ENCODE measurements around the gene C12orf76.

Gene C12orf76

DNA sequence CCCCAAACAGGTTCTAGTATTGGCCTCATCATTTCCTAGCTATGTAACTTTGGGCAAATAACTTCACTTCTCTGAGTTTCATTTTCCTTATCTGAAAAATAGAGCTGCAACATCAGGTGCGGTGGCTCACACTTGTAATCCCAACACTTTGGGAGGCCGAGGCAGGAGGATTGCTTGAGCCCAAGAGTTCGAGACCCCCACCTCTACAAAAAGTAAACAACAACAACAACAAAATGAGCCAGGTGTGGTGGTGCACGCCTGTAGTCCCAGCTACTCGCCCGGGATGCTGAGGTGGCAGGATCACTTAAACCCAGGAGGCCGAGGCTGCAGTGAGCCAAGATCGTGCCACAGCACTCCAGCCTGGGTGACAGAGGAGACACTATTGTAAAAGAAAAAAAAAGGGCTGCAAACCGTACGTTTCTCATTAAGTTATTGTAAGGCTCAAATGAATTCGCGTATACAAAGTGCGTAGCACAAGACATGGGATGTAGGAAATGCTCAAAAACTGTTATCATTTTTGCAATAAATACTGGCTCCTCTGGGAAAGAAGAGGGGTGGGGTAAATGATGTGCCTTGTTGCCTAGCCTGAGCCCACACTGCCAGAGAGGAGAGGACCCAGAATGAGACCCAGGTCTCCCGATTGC, 903 bp downstream of the C12orf76 start:
- DNase-seq (ENCODE audit: low spot score): no peak
- in situ Hi-C loops (cut with MboI; ENCODE audit: low sequenced_read_pairs, unreplicated experiment): no loop called here
- TF ChIP-seq, protein P1, sequence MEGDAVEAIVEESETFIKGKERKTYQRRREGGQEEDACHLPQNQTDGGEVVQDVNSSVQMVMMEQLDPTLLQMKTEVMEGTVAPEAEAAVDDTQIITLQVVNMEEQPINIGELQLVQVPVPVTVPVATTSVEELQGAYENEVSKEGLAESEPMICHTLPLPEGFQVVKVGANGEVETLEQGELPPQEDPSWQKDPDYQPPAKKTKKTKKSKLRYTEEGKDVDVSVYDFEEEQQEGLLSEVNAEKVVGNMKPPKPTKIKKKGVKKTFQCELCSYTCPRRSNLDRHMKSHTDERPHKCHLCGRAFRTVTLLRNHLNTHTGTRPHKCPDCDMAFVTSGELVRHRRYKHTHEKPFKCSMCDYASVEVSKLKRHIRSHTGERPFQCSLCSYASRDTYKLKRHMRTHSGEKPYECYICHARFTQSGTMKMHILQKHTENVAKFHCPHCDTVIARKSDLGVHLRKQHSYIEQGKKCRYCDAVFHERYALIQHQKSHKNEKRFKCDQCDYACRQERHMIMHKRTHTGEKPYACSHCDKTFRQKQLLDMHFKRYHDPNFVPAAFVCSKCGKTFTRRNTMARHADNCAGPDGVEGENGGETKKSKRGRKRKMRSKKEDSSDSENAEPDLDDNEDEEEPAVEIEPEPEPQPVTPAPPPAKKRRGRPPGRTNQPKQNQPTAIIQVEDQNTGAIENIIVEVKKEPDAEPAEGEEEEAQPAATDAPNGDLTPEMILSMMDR (IDR thresholded peaks at IDR 0.05; ENCODE audit: borderline replicate concordance, control extremely low read depth, extremely low read depth, insufficient read depth, missing control alignments): no peak

DNA sequence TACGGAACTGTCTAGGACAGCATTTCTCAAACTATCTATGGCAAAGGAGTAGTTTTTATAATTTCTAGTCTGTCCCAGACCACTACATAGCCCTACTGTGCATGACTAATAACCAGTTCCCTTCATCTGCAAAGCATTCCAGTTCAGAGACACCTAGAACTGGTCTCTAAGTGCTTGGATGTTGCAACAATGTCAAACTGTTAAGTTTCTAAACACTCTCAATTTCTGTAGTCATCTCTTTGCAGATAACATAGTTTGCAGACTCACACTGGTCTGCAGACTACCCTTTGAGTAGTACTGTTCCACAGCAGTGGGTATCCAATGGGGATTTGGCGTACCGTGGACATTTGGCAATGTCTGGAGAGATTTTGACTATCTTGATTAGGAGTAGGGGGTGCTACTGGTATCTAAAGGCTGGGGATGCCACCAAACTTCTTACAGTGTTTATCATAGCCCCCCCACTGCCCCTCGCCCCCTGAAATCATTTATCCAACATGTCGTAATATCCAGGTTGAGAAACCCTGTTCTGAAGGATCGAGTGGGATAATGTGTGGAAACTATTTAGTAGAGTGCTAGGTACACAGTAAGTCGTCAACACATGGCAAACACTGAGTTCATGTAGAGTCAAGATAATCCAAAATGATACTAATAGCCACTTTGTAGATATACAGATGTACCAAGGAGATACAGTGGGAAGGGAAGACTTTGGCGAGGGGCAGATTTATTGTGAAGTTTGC, 1.7 kb downstream of the C12orf76 start:
- in situ Hi-C loops (cut with MboI; ENCODE audit: low sequenced_read_pairs, unreplicated experiment): no loop called here
- TF ChIP-seq, protein P1 (IDR thresholded peaks at IDR 0.05; ENCODE audit: borderline replicate concordance, control extremely low read depth, extremely low read depth, insufficient read depth, missing control alignments): no peak
- DNase-seq (ENCODE audit: low spot score): no peak

DNA sequence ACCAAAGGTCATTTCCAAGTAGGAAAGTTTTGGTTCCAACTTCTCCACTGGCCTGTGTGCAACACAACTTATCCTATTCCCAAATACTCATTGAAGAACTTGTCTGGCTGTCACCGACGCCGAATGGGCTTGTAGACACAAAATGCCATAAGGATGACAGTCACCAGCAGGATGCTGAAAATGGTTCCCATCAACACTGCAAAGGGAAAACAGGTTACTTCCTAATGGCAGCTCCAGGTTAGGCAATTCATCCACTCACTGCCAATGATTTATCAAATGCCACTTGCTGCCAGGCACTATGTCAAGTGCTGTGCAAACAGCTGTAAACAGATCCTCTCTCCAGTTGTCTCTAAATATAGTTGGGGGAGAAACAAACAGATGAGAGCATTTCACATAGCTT, 6.1 kb downstream of the C12orf76 start:
- in situ Hi-C loops (cut with MboI; ENCODE audit: low sequenced_read_pairs, unreplicated experiment): no loop called here
- DNase-seq (ENCODE audit: low spot score): no peak
- TF ChIP-seq, protein P1 (IDR thresholded peaks at IDR 0.05; ENCODE audit: borderline replicate concordance, control extremely low read depth, extremely low read depth, insufficient read depth, missing control alignments): no peak

DNA sequence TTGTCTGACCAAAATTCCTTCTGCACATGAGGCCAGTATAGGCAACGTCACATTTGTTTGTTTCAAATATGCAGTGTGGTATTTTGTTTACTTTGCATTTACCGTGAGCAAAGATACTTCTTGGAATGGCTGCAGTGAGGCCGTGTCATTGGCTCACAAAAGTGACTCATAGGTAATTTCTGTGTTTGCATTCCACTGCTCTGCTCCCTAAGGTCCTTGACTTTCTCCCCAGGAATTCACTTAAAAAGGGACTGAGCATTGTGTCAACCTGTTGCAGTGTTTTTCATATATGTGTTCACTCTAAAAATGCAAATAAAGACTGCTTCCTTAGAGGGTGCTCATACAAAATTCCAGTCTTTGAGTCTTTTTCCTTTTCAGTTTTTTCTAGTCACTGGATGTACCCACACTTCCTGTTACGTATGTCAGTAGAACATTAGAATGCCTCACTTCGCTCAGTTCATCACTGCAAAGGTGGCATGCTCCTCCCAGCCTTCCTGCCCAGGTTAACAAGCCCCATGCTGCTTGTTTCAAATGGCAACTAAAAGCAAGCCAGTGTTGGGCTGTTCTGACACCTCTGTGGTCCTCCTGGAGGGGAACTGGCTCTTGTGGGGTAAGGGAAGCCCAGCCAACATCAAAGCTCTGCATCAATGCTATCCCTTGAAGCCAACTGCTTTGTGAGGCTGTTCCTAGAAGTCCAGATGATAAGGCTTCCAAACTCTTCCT, 9.1 kb downstream of the C12orf76 start:
- in situ Hi-C loops (cut with MboI; ENCODE audit: low sequenced_read_pairs, unreplicated experiment): no loop called here
- DNase-seq (ENCODE audit: low spot score): no peak
- TF ChIP-seq, protein P1 (IDR thresholded peaks at IDR 0.05; ENCODE audit: borderline replicate concordance, control extremely low read depth, extremely low read depth, insufficient read depth, missing control alignments): no peak

DNA sequence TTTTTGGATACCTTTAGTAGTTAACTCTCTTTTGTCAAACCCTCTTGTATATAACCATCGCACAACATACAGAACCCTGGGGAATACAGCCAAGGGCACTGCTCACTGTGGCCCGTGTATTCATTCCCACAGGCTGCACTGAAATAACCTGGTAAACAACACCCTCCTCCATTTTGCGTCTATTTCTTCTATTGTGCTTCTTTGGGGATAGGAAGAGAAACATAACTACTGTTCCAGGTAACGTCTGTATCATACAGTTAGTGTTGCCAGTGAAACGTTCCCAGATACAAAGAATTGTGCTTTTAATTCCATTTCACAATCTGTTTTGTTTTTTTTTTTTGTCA, 9.6 kb downstream of the C12orf76 start:
- TF ChIP-seq, protein P1 (IDR thresholded peaks at IDR 0.05; ENCODE audit: borderline replicate concordance, control extremely low read depth, extremely low read depth, insufficient read depth, missing control alignments): no peak
- no peak for DNase-seq (ENCODE audit: low spot score)
- in situ Hi-C loops (cut with MboI; ENCODE audit: low sequenced_read_pairs, unreplicated experiment): no loop called here

DNA sequence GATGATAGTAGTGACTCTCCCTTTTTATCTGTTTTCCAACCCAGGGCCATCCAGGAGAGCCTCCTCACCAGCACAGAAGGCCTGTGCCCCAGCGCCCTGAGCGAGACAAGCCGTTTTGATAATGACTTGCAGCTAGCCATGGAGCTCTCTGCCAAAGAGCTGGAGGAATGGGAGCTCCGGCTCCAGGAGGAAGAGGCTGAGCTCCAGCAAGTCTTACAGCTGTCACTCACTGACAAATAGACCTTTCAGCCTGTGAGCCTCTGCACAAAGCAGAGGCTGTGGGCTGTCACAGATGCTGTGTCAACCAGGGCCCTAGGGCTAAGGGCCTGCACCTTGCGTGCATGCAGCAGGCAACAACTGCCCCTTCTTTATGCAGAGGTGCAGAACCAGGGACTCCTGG, 11.0 kb downstream of the C12orf76 start:
- in situ Hi-C loops (cut with MboI; ENCODE audit: low sequenced_read_pairs, unreplicated experiment): no loop called here
- TF ChIP-seq, protein P1 (IDR thresholded peaks at IDR 0.05; ENCODE audit: borderline replicate concordance, control extremely low read depth, extremely low read depth, insufficient read depth, missing control alignments): no peak
- DNase-seq (ENCODE audit: low spot score): no peak
